H1 (cell line): ENCODE results near the gene RNF111.

Source experiments
- CTCF ChIP-seq, 3 experiments: IDR thresholded peaks; 1 replicate in 2 of 3; 2 replicates in 1 of 3; pipeline versions ENCODE4 v1.5.1 to v1.6.1; 2011; ENCODE audit warnings: low read length in 3 of 3, mild to moderate bottlenecking in 3 of 3, inconsistent platforms in 2 of 3, low read depth in 1 of 3, moderate library complexity in 1 of 3; ENCODE audit not compliant: insufficient read depth in 1 of 3; ENCODE audit errors: control extremely low read depth in 1 of 3
- FOSL1 ChIP-seq: IDR thresholded peaks from 2 replicates; pipeline ENCODE4 v1.6.1; 2011; ENCODE audit warnings: mild to moderate bottlenecking, low read depth, low read length, moderate library complexity; ENCODE audit not compliant: insufficient read depth
- MAX ChIP-seq: IDR thresholded peaks from 2 replicates; pipeline ENCODE4 v1.6.1; 2012; ENCODE audit warnings: inconsistent platforms

GRCh38 chr15:59074607-59075006, 87.1 kb downstream of the RNF111 start:
- TF ChIP-seq CTCF (IDR thresholded peaks at IDR 0.05; ENCODE audit: control extremely low read depth in 1 of 3, insufficient read depth in 1 of 3, low read depth in 1 of 3, low read length in 3 of 3) (no peak), FOSL1 (no peak), MAX (no peak)
